ENCODE data around the gene CDRT4.
"Not testable (repeated sequence)": the region's sequence is repeated elsewhere in the genome, so short reads cannot be mapped to it uniquely, and the experiment has no call there.

CDRT4 gene

DNA sequence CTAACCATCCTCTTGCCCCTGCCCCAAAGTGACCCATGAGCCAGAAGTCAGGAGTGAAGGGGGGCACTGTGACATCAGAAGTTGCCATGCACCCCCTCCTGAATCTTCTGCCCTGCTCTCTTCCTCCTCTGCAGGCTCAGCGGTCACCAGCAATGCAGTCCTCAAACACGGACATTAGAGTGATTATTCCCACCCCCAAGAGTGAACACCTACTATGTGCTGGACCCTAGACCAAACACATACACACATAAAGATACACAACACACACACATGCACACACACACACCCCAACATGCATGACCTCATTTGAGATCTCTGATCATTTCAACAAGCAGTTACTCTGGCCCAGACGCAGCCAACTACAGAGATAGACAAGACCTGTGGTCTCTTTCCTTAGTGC lies at the start of gene CDRT4:
Gene CDRT4, minus strand, starts transcription at position 30 of the 400 bp plus-strand sequence. CDS start 27,383 bp downstream, outside the sequence.
- no peak for DNase-seq

DNA sequence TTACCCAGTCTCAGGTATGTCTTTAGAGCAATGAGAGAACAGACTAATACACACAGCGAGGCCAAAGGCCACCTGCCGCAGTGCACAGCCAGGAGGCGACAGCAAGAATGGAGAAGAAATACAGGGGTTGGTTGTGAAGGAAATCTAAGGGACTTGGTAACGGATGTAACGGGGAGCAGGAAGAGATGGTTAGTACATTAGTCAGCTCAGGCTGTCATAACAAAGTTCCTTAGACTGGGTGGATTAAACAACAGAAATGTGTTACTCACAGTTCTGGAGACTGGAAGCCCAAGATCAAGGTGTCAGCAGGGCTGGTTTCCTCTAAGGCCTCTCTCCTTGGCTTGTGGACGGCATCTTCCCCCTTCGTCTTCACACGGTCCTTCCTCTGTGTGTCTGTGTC lies 48.7 kb upstream of the CDRT4 start:
- DNase-seq: no peak

DNA sequence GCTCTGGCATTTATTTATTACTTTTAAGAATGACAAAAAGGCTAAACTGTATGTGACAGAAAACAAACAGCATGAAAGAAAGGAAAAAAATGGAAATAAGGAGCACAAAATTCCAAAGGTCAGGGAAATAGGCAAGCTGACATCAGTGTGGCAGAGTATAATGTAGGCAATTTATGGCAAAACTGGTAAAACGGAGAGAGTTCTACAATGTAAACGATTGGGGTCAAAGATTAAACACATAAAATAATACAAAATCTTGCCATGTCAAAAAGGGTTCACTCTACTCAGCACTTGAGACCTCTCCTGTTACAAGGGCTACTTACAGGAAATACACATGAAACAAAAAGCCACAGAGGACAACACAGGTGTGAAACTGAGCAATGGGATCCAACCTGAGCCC lies 47.0 kb upstream of the CDRT4 start:
- DNase-seq: no peak

DNA sequence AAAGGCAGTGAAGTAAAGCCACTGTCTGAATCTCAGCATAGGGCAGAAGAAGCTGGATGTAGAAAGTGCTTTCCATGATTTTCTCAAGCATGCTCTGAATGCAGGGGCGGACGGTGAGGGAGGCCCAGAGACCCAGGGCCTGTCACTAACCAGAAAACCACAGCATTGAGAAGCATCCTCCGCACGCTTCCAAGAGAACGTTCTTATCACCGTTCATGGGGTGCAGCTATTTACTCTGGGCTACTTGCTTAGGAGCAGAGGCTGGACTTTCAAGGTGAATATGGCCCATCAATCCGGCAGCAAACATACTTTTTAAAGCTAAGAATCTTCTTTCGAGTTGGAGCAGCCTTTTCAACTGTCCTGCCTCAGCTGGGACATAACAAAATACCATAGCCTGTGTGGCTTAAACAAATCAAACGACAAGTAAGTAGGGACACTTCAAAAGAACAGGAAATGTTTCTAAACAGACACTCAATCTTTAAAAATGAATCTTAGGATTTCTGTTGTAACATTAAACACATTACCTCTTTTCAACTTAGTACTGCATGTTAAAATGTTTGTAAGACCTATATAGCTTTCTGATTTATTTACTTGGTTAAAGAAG lies 46.5 kb upstream of the CDRT4 start:
- DNase-seq: no peak

DNA sequence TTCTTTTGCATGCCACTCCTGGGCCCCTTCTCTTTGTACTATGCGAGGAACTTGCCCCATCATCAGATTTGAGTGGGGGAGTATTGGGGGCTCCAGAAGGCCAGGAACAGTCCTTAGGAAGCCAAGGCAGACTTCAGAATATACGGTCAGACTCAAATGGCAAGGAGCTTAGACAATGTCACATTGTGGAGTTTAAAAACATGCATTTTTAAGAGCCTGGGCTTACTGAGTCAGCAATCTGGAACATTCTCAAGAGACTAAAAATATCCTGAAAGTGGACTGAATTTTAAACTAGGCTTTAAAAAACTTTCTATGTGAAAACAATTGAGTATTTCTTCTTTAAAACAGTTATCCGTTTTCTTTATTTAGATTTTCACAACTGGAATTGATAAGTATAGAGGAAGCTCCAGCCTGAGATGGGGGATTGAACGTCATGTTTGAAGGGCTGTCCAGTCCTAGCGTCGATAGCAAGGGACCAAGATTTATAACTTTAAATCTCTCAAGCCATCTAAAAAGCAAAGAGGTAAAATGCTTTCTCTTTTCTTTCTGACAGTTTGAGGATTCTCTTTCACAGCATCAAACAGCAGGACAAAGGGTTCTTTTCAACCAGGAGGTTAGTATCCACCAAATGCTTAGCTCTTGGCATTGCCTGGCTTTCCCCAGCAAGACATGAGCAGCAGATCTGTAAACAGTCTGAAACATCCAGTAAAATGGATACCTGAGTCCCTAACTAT lies 45.8 kb upstream of the CDRT4 start:
- peak in 1 of 2 donors; percentile 80 for DNase-seq

DNA sequence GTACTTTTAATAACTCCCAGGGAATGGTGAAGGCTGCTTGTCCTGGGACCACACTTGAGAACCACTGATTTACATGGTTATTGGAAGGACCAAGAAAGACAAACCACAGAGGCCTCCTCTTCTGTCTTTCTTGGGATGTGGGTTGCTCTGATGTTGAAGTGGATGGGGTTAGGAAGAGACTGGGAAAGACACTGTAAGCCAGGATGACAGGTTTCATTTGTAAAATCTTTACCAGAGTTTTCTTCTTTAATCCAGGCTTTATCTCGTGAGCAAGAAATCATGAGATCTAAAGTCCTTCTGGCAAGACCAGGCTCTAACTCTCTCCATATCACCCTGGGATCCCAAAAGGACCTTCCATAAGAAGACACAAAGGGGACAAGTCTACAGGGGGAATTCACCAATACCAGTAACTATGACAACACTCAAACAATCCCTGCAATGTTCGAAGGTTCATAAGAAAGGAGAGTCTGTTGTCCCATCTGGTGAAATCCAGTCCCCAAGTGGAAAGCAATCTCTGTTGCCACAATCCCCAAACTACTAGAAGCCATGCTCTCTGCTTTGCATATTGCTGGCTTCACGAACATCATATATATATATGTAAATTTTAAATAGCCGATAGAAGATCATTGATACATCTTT lies 44.8 kb upstream of the CDRT4 start:
- no peak for DNase-seq

DNA sequence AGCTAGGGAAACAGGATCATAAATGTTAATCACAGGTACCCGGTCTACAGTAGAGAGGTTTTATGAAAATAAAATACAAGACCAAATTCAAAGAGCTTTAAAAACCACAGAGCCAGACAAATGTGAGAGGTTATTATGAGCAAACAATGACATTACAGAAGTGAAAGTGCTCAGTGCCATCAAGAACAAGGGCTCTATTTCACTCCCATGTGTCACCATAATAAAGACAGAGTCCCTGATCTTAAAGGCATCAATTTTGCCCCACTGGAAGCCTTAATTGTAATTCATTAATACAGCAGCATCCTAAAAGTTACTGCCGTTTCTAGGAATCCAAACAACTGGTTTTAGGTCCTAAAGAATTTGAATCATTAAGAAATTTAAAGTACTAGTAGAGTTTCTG lies 43.7 kb upstream of the CDRT4 start:
- no peak for DNase-seq

DNA sequence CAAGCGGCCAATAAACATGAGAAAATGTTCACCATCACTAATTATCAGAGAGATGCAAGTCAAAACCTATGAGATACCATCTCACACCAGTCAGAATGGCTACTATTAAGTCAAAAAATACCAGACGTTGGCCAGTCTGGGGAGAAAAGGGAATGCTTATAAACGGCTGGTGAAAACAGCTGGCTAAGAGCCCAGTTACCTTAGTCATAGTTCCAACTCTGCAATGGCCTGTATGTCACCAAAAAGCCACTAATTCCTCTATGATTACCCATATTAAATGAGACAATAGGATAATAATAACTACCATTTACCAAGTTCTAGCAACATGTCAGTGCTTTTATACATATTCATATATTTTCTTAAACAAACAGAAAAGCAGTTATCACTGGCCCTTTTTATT lies 42.9 kb upstream of the CDRT4 start:
- DNase-seq: no peak

DNA sequence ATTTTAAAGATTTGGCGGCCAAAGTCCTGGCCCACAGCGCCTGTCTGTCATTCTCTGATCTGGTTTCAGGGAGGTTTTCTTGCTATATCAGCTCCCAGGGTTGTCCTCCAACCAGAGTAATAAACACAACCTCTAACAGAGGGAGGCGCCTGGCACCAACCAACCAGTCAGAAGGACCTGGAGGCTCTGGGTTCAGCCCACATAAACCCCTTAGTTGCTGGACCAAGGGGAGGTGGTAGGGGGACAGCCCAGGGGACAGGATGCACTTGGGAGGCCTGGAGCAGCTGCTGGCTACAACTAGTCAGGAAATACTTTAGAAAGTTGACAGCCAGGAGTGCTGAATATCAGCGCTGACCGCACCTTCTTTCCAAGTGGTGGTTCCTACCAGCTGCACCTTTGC lies 41.7 kb upstream of the CDRT4 start:
- no peak for DNase-seq

DNA sequence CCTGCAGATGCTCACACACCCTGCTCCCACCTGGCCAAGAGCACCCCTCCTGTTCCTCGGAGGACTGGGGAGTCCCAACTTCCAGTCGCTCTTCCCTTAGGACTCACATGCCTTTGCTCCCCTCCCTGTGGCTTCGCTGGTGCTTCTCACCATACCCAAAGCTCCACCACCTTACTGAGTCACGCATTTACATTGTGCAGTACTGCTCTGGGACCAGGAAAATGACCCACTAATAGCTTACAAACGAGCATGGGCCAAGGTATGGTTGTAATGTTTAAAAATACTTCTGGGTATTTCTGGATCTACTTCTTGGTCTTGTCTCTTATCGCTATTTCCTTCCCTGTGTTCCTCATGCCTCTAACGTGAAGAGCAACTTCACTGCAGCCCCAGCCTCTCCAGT lies 41.0 kb upstream of the CDRT4 start:
- DNase-seq: no peak

DNA sequence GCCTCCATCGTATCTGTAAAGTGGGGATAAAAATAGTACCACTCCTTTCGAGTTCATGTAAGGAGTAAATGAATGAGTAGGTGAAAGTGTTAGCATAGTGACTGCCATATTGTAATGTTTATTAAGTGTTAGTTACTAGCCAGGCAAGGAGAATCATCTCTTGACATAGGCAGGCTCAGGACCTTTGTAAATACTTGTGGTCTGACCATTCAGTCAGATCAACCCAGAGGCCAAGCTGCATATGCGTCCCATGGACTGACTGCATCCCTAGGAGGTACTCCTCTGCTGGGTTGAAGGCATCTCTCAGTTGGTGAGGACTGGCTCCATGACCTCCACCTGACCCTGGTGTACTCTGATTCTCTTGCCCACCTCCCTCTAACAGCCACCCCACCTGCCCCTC lies 40.5 kb upstream of the CDRT4 start:
- DNase-seq: no peak

DNA sequence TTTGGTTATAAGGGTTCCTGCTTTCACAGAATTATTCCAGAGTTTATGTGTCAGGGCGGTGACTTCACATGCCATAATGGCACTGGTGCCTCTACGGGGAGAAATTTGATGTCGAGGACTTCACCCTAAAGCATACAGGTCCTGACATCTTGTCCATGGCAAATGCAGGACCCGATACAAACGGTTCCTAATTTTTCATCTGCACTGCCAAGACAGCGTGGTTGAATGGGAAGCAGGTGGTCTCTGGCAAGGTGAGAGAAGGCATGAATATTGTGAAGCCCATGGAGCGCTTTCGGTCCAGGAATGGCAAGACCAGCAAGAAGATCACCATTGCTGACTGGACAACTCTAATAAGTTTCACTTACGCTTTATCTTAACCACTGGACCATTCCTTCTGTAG lies 39.6 kb upstream of the CDRT4 start:
- DNase-seq: no peak

DNA sequence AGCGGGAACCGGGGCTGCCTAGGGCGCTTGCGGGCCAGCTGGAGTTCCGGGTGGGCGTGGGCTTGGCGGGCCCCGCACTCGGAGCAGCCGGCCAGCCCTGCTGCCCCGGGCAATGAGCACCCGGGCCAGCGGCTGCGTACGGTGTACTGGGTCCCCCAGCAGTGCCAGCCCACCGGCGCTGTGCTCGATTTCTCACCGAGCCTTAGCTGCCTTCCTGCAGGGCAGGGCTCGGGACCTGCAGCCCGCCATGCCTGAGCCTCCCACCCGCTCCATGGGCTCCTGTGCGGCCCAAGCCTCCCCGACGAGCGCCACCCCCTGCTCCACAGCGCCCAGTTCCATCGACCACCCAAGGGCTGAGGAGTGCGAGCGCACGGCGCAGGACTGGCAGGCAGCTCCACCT lies 38.3 kb upstream of the CDRT4 start:
- DNase-seq: not testable (repeated sequence)

DNA sequence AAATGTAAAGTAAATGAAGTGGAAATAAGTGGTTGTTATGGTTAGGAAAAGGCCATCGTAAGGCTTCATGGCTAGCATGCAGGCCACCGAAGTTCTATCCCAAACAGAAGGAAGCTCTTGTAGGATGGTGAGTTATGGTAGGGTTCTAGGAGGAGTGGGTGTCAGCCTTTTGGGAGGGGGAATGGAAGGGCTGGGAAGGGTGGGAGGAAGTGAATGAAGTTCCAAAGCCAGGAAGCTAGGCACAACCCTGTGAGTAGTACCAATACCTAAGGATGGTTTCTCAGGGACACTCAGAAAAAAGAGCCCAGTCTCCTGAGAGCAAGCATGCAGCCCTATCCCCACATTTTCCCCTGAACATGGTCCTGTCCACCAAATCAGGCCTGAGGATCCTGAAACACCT lies 36.3 kb upstream of the CDRT4 start:
- no peak for DNase-seq

DNA sequence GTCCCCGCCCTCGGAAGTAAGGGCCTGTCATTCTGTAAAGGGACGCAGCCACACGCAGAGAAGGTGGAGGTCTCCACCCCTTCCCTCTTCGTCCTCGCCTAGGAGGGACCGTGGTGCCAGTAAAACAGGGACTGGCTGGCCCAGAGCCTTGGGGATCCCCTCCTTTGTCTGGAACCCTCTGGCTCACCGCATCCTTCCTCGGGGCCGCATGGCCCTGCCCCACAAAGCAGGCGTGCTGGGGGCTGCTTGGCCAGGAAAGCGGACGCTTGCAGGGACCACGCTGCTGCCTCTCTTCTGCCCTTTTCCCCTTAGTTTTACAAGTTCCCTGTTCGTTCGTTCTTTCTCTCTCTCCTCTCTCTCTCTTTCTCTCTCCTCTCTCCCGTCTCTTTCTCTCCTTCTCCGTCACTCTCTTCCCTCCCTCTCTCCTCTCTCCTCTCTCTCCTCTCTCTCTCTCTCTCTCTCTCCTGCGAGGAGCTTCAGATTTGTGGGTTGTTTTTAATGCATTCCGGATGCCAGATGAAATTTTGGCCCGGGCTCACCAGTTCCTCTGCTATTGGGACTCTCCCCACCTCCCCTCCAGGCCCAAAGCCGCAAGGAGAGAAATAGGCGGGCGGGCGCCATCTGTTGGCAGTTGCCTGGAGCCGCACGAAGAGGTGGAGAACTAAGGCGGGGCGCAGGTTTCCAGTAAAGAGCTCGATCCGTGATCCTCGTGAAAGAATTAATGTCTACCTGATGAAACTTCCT lies 35.1 kb upstream of the CDRT4 start:
- DNase-seq: peak; percentile 60 to 74

DNA sequence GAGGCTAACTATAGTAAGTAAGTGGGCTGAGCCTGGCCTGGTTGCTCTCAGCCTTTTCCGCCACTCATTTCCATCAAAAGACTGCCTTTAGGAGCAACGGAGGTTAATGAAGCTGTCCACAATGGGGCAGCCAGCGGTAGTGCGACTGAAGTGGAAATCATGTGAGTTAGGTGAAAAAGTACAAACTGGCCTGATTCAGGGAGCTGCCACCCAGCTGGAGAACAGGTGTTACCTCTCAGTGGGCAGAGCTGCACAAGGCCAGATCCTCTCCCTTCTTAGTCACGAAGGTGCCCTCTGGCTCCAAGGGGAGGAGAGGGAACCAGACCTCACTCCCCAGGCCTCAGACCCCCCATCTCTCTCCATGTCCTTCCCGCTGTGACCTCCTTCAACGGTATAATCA lies 34.4 kb upstream of the CDRT4 start:
- DNase-seq: no peak

DNA sequence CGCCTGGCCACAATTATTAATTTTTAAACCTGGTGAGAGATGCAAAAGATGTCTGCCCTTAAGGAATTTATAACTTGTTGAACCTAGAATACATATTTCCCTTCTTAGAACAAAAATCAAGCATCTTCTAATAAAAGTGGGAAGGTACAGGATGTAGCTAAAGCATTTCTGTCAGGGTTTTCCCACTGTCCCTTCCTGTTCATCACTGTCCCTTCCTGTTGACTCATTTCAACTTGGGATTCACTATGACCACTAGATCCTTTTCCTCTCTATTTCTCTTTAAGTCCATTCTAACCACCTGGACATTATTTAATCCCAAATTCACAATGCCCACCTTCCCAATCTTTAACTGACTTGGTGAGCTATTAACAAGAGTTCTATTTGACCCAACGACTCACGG lies 33.9 kb upstream of the CDRT4 start:
- no peak for DNase-seq

DNA sequence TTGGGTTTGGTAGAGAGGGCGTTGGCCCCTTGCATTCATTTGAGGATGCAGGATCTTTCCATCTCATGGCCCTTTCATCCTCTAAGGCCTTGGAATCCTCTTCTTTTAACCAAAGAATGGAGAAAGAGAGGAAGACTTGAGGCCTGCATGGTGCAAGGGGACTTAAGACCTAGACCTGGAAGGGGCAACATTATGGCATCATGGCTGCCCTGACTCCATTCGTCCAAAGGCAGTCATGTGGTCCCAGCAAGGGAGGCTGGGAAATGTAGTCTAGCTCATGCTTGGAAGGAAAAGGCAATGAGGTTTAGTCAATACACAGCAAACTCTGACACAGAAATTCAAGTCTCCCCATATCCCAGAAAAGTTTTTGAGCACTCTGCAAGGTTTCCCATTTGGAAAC lies 30.7 kb upstream of the CDRT4 start:
- no peak for DNase-seq

DNA sequence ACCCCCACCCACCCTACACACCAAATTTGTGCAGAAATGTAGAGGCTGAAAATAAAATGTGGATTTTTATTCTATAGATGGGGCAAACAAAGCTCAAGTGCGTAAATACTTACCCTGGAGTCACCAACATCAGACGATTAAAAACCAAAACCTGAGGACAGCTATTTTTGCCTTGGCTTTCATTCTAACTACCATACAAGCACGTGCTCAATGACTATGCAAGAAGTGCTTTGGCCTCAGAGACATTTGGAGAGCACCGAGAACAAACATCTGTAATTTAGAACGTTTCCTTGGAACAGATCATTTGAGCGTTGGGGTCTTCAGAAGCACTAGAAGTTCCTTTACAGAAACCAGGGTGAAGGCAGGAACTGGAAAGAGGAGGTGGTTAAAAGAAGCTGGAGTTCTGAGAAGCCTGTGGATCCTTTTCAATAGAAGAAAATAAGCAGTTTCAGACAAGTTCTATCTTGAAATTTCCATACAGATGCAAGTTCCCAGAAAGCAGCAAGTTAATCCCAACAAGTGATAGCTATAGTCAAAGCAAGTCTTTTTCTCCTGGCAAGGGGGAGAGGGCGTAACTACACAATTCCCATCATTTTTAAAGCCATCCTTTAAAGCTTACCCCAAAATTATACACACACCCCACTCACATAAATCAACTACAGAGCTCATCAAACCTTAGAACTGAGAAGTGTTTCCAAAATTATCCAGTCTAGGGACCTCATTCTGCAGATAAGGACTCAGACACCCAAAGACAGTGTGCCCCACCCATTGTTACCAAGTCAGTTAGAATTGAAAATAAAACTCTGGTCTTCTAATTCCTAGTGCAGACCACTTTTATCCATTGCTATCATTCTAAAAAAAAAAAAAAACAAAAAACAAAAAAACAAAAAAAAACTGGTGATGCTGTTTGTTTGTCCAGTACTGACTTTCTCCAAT lies 29.6 kb upstream of the CDRT4 start:
- no peak for DNase-seq

DNA sequence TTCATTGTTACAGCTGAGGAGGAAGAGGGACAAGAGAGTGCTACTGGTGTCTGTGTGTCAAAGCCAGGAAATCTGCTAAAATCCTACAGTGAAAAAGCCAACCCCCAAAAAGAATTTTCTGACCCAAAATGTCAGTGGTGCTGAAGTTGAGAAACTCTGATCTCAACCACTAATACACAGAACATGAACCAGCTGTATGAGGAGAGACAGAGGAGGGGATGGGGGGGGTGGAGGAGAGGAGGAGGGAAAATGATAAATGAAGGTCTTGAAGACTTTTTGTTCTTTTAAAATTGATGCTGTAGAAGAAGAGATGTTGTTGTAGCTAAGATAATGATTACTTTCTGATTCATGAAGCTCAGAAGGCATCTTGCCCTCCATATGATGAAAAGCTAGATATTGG lies 27.4 kb upstream of the CDRT4 start:
- no peak for DNase-seq

DNA sequence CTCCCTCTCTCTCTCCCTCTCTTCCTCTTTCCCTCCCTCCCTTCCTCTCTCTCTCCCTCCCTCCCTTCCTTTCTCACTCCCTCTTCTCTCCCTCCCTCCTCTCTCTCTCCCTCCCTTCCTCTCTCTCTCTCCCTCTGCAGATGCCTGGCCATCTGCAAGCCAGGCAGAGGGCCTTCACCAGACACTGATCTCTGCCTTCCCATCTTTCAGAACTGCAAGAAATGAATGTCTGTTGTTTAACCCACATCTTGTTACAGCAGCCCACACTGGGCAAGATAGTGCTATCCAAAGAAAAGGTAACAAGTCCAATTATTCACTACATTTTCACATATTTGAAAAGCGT lies 26.2 kb upstream of the CDRT4 start:
- DNase-seq: no peak
